ENCODE data around the gene MBOAT2. TPM values are rescaled to one million over a fixed set of nuclear protein-coding genes. Genes with fewer than 3 reads are reported as not detected.

MBOAT2 gene
- total RNA-seq, 3 donors from 2014 or later (not counting 1 experiment from before 2014, with no cell fraction given): 2.9 to 18.4 (median 4.2) TPM

- Histone ChIP-seq H3K4me1 (ENCODE audit: control insufficient read depth, insufficient read depth, low read length) (peaks cover 16% of the 10 kb centered on the region), H3K4me3 (ENCODE audit: low read length) (no peak overlapping the region), H3K27me3 (ENCODE audit: control insufficient read depth, insufficient read depth, low read length) (no peaks in the 10 kb centered on the region), H3K36me3 (ENCODE audit: control insufficient read depth, insufficient read depth, low read length) (no peaks in the 10 kb centered on the region), H3K9me3 (ENCODE audit: control insufficient read depth, insufficient read depth, low read length) (no peaks in the 10 kb centered on the region), H3K27ac (ENCODE audit: low read length) (no peak overlapping the region)
- no peaks in the 10 kb centered on the region for H3K36me3 Mint-ChIP-seq
- TF ChIP-seq, protein P1, sequence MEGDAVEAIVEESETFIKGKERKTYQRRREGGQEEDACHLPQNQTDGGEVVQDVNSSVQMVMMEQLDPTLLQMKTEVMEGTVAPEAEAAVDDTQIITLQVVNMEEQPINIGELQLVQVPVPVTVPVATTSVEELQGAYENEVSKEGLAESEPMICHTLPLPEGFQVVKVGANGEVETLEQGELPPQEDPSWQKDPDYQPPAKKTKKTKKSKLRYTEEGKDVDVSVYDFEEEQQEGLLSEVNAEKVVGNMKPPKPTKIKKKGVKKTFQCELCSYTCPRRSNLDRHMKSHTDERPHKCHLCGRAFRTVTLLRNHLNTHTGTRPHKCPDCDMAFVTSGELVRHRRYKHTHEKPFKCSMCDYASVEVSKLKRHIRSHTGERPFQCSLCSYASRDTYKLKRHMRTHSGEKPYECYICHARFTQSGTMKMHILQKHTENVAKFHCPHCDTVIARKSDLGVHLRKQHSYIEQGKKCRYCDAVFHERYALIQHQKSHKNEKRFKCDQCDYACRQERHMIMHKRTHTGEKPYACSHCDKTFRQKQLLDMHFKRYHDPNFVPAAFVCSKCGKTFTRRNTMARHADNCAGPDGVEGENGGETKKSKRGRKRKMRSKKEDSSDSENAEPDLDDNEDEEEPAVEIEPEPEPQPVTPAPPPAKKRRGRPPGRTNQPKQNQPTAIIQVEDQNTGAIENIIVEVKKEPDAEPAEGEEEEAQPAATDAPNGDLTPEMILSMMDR (IDR thresholded peaks at IDR 0.05): no peak
- H3K27me3 Mint-ChIP-seq (ENCODE audit: low read depth in 2 of 2): peaks cover 8 to 14% of the 10 kb centered on the region in 2 donors
- intact Hi-C loops (cut with micrococcal nuclease): no loop called here
- no peak overlapping the region for H3K4me3 Mint-ChIP-seq
- H3K9me3 Mint-ChIP-seq: no peaks in the 10 kb centered on the region
- H3K27ac Mint-ChIP-seq: no peak overlapping the region
- no peak for ATAC-seq
- H3K4me1 Mint-ChIP-seq: peaks cover 24 to 34% of the 10 kb centered on the region in 2 donors
- 83% methylated on average over 5 of the region's 5 CpGs for WGBS (ENCODE audit: insufficient coverage)
- no peak for DNase-seq
Measured at GRCh38 chr2:8839189-8839965, 164.1 kb downstream of the MBOAT2 start.

GRCh38 chr2:8837795-8838140 lies 165.7 kb downstream of the MBOAT2 start:
- Mint-ChIP-seq H3K4me3 (peak overlapping the region; percentile 99), H3K27ac (peak overlapping the region; percentile 86 to 100), H3K9me3 (no peaks in the 10 kb centered on the region), H3K4me1 (peaks cover 40 to 46% of the 10 kb centered on the region in 2 donors), H3K27me3 (ENCODE audit: low read depth in 2 of 2) (peaks cover 8 to 10% of the 10 kb centered on the region in 2 donors), H3K36me3 (no peaks in the 10 kb centered on the region)
- Histone ChIP-seq H3K36me3 (ENCODE audit: control insufficient read depth, insufficient read depth, low read length) (no peaks in the 10 kb centered on the region), H3K4me1 (ENCODE audit: control insufficient read depth, insufficient read depth, low read length) (peaks cover 19% of the 10 kb centered on the region), H3K27me3 (ENCODE audit: control insufficient read depth, insufficient read depth, low read length) (no peaks in the 10 kb centered on the region), H3K4me3 (ENCODE audit: low read length) (peak overlapping the region; percentile 9), H3K27ac (ENCODE audit: low read length) (no peak overlapping the region), H3K9me3 (ENCODE audit: control insufficient read depth, insufficient read depth, low read length) (no peaks in the 10 kb centered on the region)
- no peak for DNase-seq
- TF ChIP-seq, protein P1 (IDR thresholded peaks at IDR 0.05): no peak
- WGBS (ENCODE audit: insufficient coverage): 90% methylated on average over 11 of the region's 11 CpGs
- ATAC-seq: peak in 1 of 3 donors; percentile 9
- intact Hi-C loops (cut with micrococcal nuclease): no loop called here

DNA sequence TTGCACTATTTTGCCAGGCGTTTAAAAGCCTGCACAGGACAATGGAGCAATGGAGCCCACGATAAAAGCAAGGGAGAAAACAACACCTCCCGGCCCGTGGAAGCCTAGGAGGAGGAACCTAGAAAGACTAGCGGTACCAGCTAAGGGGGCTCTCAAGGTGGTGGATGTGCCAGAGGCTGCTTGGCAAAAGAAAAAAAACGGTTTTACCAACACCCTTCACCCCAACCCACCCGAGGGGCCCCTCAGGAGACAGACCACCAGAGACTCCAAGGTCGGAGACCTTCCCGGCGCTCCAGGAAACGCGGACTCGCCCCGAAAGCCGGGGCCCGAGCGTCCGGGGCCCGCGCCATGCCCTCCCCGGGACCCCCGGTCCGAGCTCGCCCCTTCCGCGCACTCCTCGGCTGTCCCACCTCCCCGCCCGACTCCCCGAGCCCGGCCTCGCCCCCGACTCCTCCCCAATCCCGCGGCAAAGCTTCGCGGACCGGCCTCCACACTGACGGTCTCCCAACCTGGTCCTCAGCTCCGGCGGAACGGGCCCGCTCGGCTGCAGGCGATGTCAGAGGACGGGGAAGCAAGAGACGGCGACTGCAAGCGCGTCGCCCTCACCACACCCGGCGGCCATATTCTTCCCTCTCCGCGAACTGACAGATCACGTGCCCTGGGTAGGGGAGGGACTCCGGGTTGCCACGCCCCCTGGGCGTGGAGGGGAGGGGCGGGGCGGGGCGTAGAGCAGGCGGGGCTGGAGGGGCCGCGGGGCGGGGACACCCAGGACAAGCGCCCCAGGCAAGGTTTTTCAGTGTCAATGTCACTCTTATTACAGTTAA lies 166.3 kb downstream of the MBOAT2 start, which contains the start of gene KIDINS220:
Gene KIDINS220, minus strand, starts transcription at position 643 of the 824 bp plus-strand sequence. CDS start 10,520 bp downstream, outside the sequence.
- Histone ChIP-seq H3K4me3 (ENCODE audit: low read length) (peak within 1 kb of the TSS; percentile 74), H3K4me1 (ENCODE audit: control insufficient read depth, insufficient read depth, low read length) (peaks cover 19% of the 10 kb centered on the region), H3K9me3 (ENCODE audit: control insufficient read depth, insufficient read depth, low read length) (no peaks in the 10 kb centered on the region), H3K27me3 (ENCODE audit: control insufficient read depth, insufficient read depth, low read length) (no peaks in the 10 kb centered on the region), H3K36me3 (ENCODE audit: control insufficient read depth, insufficient read depth, low read length) (no peaks in the 10 kb centered on the region), H3K27ac (ENCODE audit: low read length) (peak within 1 kb of the TSS; percentile 48)
- DNase-seq (peak; percentile 78 to 92), ATAC-seq (peak; percentile 97 to 99 (median 98))
- TF ChIP-seq, protein P1 (IDR thresholded peaks at IDR 0.05): no peak
- Mint-ChIP-seq H3K27me3 (ENCODE audit: low read depth in 2 of 2) (peaks cover 8 to 10% of the 10 kb centered on the region in 2 donors), H3K27ac (peak within 1 kb of the TSS; percentile 86 to 100), H3K4me3 (peak within 1 kb of the TSS; percentile 99), H3K36me3 (no peaks in the 10 kb centered on the region), H3K4me1 (peaks cover 44 to 47% of the 10 kb centered on the region in 2 donors), H3K9me3 (no peaks in the 10 kb centered on the region)
- WGBS (ENCODE audit: insufficient coverage): under 1% methylated on average over 67 of the region's 67 CpGs
- intact Hi-C loops (cut with micrococcal nuclease): no loop called here
